PC-9 (cell line): ENCODE results near the gene GNAS.

Source experiments
- CTCF ChIP-seq: fragments of 200-600 bp; sonication (generic); conservative IDR thresholded peaks from 2 replicates; pipeline ENCODE4 v1.6.1; 2017; ENCODE audit warnings: mixed run types, antibody characterized with exemption, mild to moderate bottlenecking, moderate library complexity
- EZH2 ChIP-seq: fragments of 200-600 bp; sonication (generic); IDR thresholded peaks from 2 replicates; pipeline ENCODE4 v1.8.0; 2017; ENCODE audit warnings: antibody characterized with exemption, low read depth

DNA sequence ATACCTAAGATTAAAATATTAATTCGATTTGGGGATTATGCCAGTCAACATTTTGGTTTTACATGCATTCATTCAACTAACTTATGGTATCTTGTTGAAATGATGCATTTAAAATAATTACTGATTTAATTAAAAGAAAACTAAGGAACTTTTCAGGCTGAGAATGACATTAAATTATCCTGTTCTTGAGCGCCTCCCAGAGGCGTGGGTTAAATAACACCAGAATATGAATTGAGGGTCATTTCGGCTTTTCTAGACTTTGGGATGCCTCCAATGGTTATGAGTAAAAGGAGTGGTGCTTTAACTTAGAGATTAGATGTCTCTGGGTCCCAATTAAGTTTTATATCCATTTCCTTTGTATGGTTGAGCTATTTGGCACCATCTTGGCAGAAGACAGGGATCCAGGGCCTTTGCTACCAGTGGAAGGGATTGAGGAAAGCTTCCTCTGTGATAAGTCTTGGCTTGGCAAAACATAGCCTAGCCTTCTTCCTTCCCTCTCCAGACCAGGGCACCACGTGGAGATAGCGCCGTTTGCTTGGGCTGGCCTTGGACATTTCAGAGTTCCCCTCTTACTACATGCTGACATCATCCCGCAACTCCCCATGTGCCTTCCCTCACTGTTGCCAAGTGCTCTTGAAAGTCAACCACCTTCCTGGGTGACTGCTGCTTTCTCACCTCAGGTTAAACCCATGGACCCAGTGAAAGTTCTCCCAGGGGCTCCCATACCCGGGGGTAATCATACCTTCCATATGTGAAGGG is 28.7 kb downstream of the GNAS start:
- no peak for TF ChIP-seq EZH2
- peak; percentile 54; the same call in 1 of the 2 replicates for TF ChIP-seq CTCF
